ENCODE data around the gene TECR.

DNA sequence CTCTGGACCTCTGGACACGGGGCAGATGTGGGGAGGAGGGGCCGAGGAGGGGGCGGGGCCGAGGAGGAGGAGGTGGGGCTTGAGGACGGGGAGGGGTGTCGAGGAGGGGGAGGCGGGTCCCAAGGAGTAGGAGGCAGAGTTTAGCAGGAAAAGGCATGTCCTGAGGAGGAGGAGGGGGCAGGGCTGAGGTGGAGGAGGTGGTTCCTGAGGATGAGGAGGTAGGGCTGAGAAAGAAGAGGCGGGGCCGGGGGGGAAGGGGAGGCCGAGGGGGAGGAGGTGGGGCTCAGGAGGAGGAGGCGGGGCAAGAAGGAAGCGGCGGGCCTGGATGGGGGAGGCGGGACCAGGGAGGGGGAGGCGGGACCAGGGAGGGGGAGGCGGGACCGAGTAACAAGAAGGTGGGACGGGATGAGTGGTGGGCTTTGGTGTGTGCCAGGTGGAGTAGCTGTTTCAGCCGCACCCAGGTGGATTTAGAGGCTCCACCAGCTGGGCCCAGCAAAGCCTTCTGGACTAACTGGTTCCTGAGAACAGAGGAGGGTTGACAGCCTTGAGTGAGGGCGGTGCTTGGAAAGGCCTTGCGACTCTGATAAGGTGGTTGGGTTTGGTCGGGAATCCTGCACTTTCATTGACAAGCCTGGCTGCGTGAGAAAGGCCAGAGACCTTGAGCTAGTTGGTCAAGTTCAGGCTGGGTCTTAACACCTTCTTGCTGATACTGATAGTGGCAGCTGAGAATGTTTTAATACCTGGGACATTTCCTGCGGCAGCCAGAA, 7.7 kb downstream of the TECR start:
- TF ChIP-seq TAF1 (IDR thresholded peaks at IDR 0.05; ENCODE audit: borderline replicate concordance, low read depth, low read length) (no peak), POLR2AphosphoS5 (IDR thresholded peaks at IDR 0.05; ENCODE audit: low read depth, low read length) (no peak), POLR2A (IDR thresholded peaks at IDR 0.05; ENCODE audit: low read depth, low read length) (no peak)
